H1 (cell line): Measurements from ENCODE around the gene ARHGEF28. TPM values are rescaled to one million over a fixed set of nuclear protein-coding genes. Genes with fewer than 3 reads are reported as not detected.

Experiments
- CTCF ChIA-PET: fragments of 300-600 bp; sonication (Branson Sonifier 250); formaldehyde crosslinking; loops from one replicate; lab custom pipeline; 2021; ENCODE audit not compliant: partially characterized antibody; lab: Charles Lee
- POLR2A ChIA-PET: fragments of 300-600 bp; sonication (Branson Sonifier 250); formaldehyde crosslinking; loops from one replicate; lab custom pipeline; 2021; ENCODE audit warnings: inconsistent platforms; ENCODE audit not compliant: partially characterized antibody; lab: Charles Lee
- DNase-seq, 2 experiments: peaks; one replicate each; pipeline versions ENCODE4 v3.0.0 to v3.0.0-alpha.2; 2010 to 2022; ENCODE audit warnings: low spot score in 2 of 2, low read depth in 1 of 2, mixed read lengths in 1 of 2
- FAIRE-seq: peaks from 2 replicates; lab custom pipeline; 2011; peaks lifted over from hg19 to GRCh38; lab: Jason Lieb, UNC
- H2AFZ ChIP-seq: 2 replicates; pipeline ENCODE4 v1.8.1; 2012; ENCODE audit warnings: low read length, inconsistent platforms
- H2AK5ac ChIP-seq: 2 replicates; pipeline ENCODE4 v1.6.1; 2013; ENCODE audit warnings: low read depth, low read length
- H2BK120ac ChIP-seq: replicated peaks from 2 replicates; pipeline ENCODE3; 2013; ENCODE audit warnings: low read depth, low read length, inconsistent platforms
- H2BK12ac ChIP-seq: 2 replicates; pipeline ENCODE4 v1.6.1; 2013; ENCODE audit warnings: low read depth, low read length
- H2BK15ac ChIP-seq: 2 replicates; pipeline ENCODE4 v1.6.1; 2013; ENCODE audit warnings: low read length
- H2BK20ac ChIP-seq: 2 replicates; pipeline ENCODE4 v1.6.1; 2013; ENCODE audit warnings: low read length
- H2BK5ac ChIP-seq: 2 replicates; pipeline ENCODE4 v1.6.1; 2013; ENCODE audit warnings: low read depth, low read length
- H3K14ac ChIP-seq: 2 replicates; pipeline ENCODE4 v1.6.1; 2013; ENCODE audit warnings: inconsistent platforms; ENCODE audit not compliant: insufficient read length
- H3K18ac ChIP-seq: 2 replicates; pipeline ENCODE4 v1.6.1; 2013; ENCODE audit warnings: low read length; ENCODE audit errors: extremely low read depth
- H3K23ac ChIP-seq: 2 replicates; pipeline ENCODE4 v1.6.1; 2013; ENCODE audit warnings: inconsistent platforms; ENCODE audit not compliant: insufficient read length
- H3K23me2 ChIP-seq: 2 replicates; pipeline ENCODE4 v1.6.1; 2013; ENCODE audit warnings: low read depth, low read length
- H3K27ac ChIP-seq: 2 replicates; pipeline ENCODE4 v1.6.1; 2011; ENCODE audit warnings: low read depth, low read length, inconsistent platforms
- H3K27me3 ChIP-seq, 4 experiments: replicated peaks in 1 of 4; 1 replicate in 1 of 4; 2 replicates in 3 of 4; pipeline versions ENCODE4 v1.6.1 to v1.8.1; 2011 to 2013; ENCODE audit warnings: low read length in 3 of 4, mild to moderate bottlenecking in 3 of 4, inconsistent platforms in 2 of 4, mixed read lengths in 2 of 4, moderate library complexity in 1 of 4; ENCODE audit not compliant: control insufficient read depth in 3 of 4, insufficient read depth in 3 of 4; ENCODE audit errors: extremely low read depth in 1 of 4
- H3K36me3 ChIP-seq, 4 experiments: 2 replicates each; pipeline versions ENCODE4 v1.6.1 to v1.8.1; 2011 to 2013; ENCODE audit warnings: mild to moderate bottlenecking in 4 of 4, low read length in 3 of 4, moderate library complexity in 2 of 4, control low read depth in 1 of 4, inconsistent platforms in 1 of 4; ENCODE audit not compliant: insufficient read depth in 4 of 4, control insufficient read depth in 2 of 4
- H3K4ac ChIP-seq: replicated peaks from 2 replicates; pipeline ENCODE3; 2013; ENCODE audit warnings: low read length, low read depth, mixed read lengths, inconsistent platforms; ENCODE audit not compliant: insufficient read length
- H3K4me1 ChIP-seq, 4 experiments: replicated peaks in 1 of 4; 1 replicate in 1 of 4; 2 replicates in 3 of 4; pipeline versions ENCODE4 v1.6.1 to v1.8.1; 2011 to 2013; ENCODE audit warnings: low read length in 3 of 4, inconsistent platforms in 2 of 4, mixed read lengths in 1 of 4; ENCODE audit not compliant: insufficient read depth in 4 of 4, control insufficient read depth in 3 of 4
- H3K4me2 ChIP-seq, 2 experiments: 2 replicates each; pipeline versions ENCODE4 v1.6.1 to v1.8.1; 2011 to 2013; ENCODE audit warnings: low read depth in 2 of 2, low read length in 2 of 2, control low read depth in 1 of 2, inconsistent platforms in 1 of 2, mild to moderate bottlenecking in 1 of 2; ENCODE audit not compliant: insufficient read depth in 1 of 2
- H3K4me3 ChIP-seq, 4 experiments: fragments of 200-600, 300-600 bp in 1 of 4; sonication (generic), shearing (Covaris generic), sonication (Bioruptor Twin) in 1 of 4; 2 replicates each; pipeline versions ENCODE4 v1.5.1 to v1.8.1; 2011 to 2016; ENCODE audit warnings: low read length in 4 of 4, low read depth in 3 of 4, control low read depth in 2 of 4, inconsistent platforms in 2 of 4, mild to moderate bottlenecking in 2 of 4, mixed read lengths in 1 of 4, moderate library complexity in 1 of 4; ENCODE audit not compliant: insufficient read depth in 2 of 4; ENCODE audit errors: extremely low read depth in 1 of 4
- H3K56ac ChIP-seq: replicated peaks from 2 replicates; pipeline ENCODE3; 2013; ENCODE audit warnings: low read depth, mild to moderate bottlenecking, mixed read lengths, low read length, inconsistent platforms; ENCODE audit not compliant: insufficient read length
- H3K79me1 ChIP-seq: 2 replicates; pipeline ENCODE4 v1.6.1; 2013; ENCODE audit warnings: low read depth, low read length, control low read depth
- H3K79me2 ChIP-seq, 2 experiments: 2 replicates each; pipeline versions ENCODE4 v1.6.1 to v1.8.1; 2012 to 2013; ENCODE audit warnings: low read length in 2 of 2, mild to moderate bottlenecking in 2 of 2, inconsistent platforms in 1 of 2; ENCODE audit not compliant: insufficient read depth in 2 of 2, control insufficient read depth in 1 of 2
- H3K9ac ChIP-seq, 4 experiments: replicated peaks in 1 of 4; 1 replicate in 1 of 4; 2 replicates in 3 of 4; pipeline versions ENCODE4 v1.6.1 to v1.8.1; 2011 to 2013; ENCODE audit warnings: low read depth in 3 of 4, low read length in 3 of 4, control low read depth in 2 of 4, mild to moderate bottlenecking in 2 of 4, moderate library complexity in 2 of 4, inconsistent platforms in 1 of 4; ENCODE audit errors: extremely low read depth in 1 of 4
- H3K9me3 ChIP-seq, 2 experiments: 2 replicates each; pipeline versions ENCODE4 v1.6.1 to v1.8.1; 2012 to 2013; ENCODE audit warnings: mild to moderate bottlenecking in 2 of 2, moderate library complexity in 2 of 2, control low read depth in 1 of 2, inconsistent platforms in 1 of 2, low read depth in 1 of 2, low read length in 1 of 2, mixed read lengths in 1 of 2; ENCODE audit not compliant: insufficient read depth in 2 of 2
- H4K20me1 ChIP-seq, 2 experiments: replicated peaks in 1 of 2; 2 replicates each; pipeline versions ENCODE3 to v1.8.1; 2011 to 2013; ENCODE audit warnings: inconsistent platforms in 2 of 2, low read length in 2 of 2, mild to moderate bottlenecking in 1 of 2; ENCODE audit not compliant: insufficient read depth in 2 of 2, control insufficient read depth in 1 of 2
- H4K5ac ChIP-seq: 2 replicates; pipeline ENCODE4 v1.6.1; 2013; ENCODE audit warnings: low read length, low read depth, mixed read lengths, inconsistent platforms; ENCODE audit not compliant: insufficient read length
- H4K8ac ChIP-seq: 2 replicates; pipeline ENCODE4 v1.8.0; 2013; ENCODE audit warnings: mild to moderate bottlenecking, moderate library complexity, low read length, inconsistent platforms; ENCODE audit not compliant: insufficient read depth; ENCODE audit errors: extremely low read depth
- H4K91ac ChIP-seq: replicated peaks from 2 replicates; pipeline ENCODE3; 2013; ENCODE audit warnings: low read length, mixed read lengths, inconsistent platforms; ENCODE audit not compliant: insufficient read length
- ATF3 ChIP-seq: IDR thresholded peaks from 2 replicates; pipeline ENCODE4 v1.6.1; 2011; ENCODE audit warnings: low read depth, mild to moderate bottlenecking, low read length; ENCODE audit not compliant: insufficient read depth
- GABPA ChIP-seq: IDR thresholded peaks from 2 replicates; pipeline ENCODE4 v1.6.1; 2011; ENCODE audit warnings: mild to moderate bottlenecking, low read length, moderate library complexity, borderline replicate concordance; ENCODE audit not compliant: insufficient read depth
- POU5F1 ChIP-seq: IDR thresholded peaks from 2 replicates; pipeline ENCODE4 v1.6.1; 2011; ENCODE audit warnings: low read depth, mild to moderate bottlenecking, low read length, moderate library complexity
- RNF2 ChIP-seq: fragments of 200-900, 300-1000 bp; sonication (generic); IDR thresholded peaks from 2 replicates; pipeline ENCODE4 v1.7.1; 2016; ENCODE audit warnings: borderline replicate concordance, low read depth, mild to moderate bottlenecking, antibody characterized with exemption, low read length; ENCODE audit not compliant: poor library complexity, severe bottlenecking; ENCODE audit errors: missing control alignments
- polyA plus RNA-seq, 7 experiments: library from polyadenylated mRNA; depleted of rRNA in 3 of 7; stranded (reverse) in 5 of 7; unstranded in 2 of 7; fragments of >200 nt in 5 of 7; fragments of 200-250 nt in 2 of 7; gene quantifications; 1 replicate in 5 of 7; 2 replicates in 1 of 7; 4 replicates in 1 of 7; pipeline versions ENCODE4 v1.2.1 to v1.2.3, GENCODE V29; 2011 to 2013; ENCODE audit warnings: missing spikeins in 2 of 7, mixed read lengths in 2 of 7
- total RNA-seq: library from RNA; stranded (reverse); fragmentation: NEBNext Ultra II Directional; extraction: Animal tissue kit (Norgen Biotek cat#: 25700); gene quantifications from 2 replicates; pipeline ENCODE4 v1.2.1, GENCODE V29; 2021

The ARHGEF28 gene
- total and polyA plus RNA-seq, 2 of the 8 experiments (the other 6 are each of a cell fraction or from before 2014, with no cell fraction given), result 0.33 to 1.0 TPM

- no peak for TF ChIP-seq RNF2
These were observed 212.9 kb downstream of the ARHGEF28 start (continued) for GRCh38 chr5:73838901-73839300.

- FAIRE-seq (no peak), DNase-seq (no peak)
- no peak overlapping the region for H2BK15ac ChIP-seq
- no peaks in the 10 kb centered on the region for H3K27me3 ChIP-seq
- no peak overlapping the region for H3K4me3 ChIP-seq
- no peak overlapping the region for H3K9ac ChIP-seq
- no peaks in the 10 kb centered on the region for H4K20me1 ChIP-seq
- H3K4me2 ChIP-seq, result no peak overlapping the region
- no peak overlapping the region for H3K27ac ChIP-seq
- no peak overlapping the region for H2AFZ ChIP-seq
- H3K79me2 ChIP-seq, result no peaks in the 10 kb centered on the region
- no peaks in the 10 kb centered on the region for H3K79me1 ChIP-seq
- H3K36me3 ChIP-seq, result no peaks in the 10 kb centered on the region
- H4K91ac ChIP-seq, result no peak overlapping the region
- H3K56ac ChIP-seq, result no peak overlapping the region
- no peak overlapping the region for H4K8ac ChIP-seq
- POLR2A ChIA-PET, result no interaction called here
- TF ChIP-seq GABPA (no peak), ATF3 (no peak), POU5F1 (no peak)
- H2BK120ac ChIP-seq, result no peak overlapping the region
- H3K23ac ChIP-seq, result no peak overlapping the region
- no peaks in the 10 kb centered on the region for H3K4me1 ChIP-seq
- H3K4ac ChIP-seq, result no peak overlapping the region
- H2AK5ac ChIP-seq, result no peak overlapping the region
- H4K5ac ChIP-seq, result no peak overlapping the region
- CTCF ChIA-PET, result no interaction called here
- no peaks in the 10 kb centered on the region for H3K23me2 ChIP-seq
- no peak overlapping the region for H2BK20ac ChIP-seq
- H2BK5ac ChIP-seq, result no peak overlapping the region
- no peaks in the 10 kb centered on the region for H3K9me3 ChIP-seq
- H3K14ac ChIP-seq, result no peak overlapping the region
- no peak overlapping the region for H3K18ac ChIP-seq
- no peak overlapping the region for H2BK12ac ChIP-seq
These were observed 215.6 kb downstream of the ARHGEF28 start for GRCh38 chr5:73841641-73842040.
